Activated CD8-positive, alpha-beta memory T cell treated with anti-CD3 and anti-CD28 coated beads, Interleukin-2, amount 50 U/mL, for 4 hours (primary cell): ENCODE measurements around the gene CHAMP1.

Source experiments
- DNase-seq: peaks from one replicate; pipeline ENCODE4 v3.0.0-alpha.2; 2020

CHAMP1 gene, protein sequence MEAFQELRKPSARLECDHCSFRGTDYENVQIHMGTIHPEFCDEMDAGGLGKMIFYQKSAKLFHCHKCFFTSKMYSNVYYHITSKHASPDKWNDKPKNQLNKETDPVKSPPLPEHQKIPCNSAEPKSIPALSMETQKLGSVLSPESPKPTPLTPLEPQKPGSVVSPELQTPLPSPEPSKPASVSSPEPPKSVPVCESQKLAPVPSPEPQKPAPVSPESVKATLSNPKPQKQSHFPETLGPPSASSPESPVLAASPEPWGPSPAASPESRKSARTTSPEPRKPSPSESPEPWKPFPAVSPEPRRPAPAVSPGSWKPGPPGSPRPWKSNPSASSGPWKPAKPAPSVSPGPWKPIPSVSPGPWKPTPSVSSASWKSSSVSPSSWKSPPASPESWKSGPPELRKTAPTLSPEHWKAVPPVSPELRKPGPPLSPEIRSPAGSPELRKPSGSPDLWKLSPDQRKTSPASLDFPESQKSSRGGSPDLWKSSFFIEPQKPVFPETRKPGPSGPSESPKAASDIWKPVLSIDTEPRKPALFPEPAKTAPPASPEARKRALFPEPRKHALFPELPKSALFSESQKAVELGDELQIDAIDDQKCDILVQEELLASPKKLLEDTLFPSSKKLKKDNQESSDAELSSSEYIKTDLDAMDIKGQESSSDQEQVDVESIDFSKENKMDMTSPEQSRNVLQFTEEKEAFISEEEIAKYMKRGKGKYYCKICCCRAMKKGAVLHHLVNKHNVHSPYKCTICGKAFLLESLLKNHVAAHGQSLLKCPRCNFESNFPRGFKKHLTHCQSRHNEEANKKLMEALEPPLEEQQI

DNA sequence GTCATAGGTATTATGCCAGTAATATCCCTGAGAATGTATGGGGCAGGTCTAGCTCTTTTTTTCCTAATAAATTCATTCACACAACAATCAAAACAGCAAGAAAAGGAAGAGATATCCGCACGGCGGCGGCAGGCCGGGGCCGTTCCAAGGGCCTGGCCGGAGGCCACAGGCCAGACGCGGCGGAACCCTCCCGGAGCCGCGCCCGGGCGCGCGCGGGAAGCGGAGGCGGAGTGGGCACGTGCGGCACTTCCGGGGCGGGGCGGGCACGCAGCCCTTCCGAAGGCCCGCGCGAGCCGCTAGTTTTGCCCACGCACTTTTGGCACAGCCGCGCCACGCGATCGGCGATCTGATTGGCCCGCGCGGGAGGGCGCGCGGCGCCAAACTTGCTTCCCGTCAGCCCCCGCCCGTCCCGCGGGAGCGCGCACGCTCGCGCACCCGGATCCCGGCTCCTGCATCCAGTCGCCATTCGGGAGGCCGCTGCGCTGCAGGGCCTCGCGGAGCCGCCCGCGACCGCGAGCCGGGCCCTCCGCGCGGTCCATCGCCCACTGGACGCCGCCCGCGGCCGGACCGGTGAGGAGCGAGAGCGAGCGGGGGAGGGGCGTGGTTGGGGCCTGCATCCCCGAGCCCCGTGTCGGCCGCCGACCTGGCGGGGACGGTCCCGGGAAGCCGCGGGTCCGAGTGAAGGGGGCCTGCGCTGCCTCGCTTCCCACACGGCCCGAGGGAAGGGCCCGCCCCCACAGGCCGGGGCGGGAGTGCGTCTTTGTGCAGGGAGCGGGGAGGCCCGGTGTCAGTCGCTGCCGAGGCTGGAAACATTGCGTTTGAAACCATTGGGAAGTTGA is at the start of gene CHAMP1:
Gene CHAMP1 (plus strand): TSS at position 430 of the 839 bp plus-strand sequence. CDS start 9,340 bp downstream, outside the sequence.
- DNase-seq, result peak; percentile 90

GRCh38 chr13:114264886-114265611 is 49.3 kb upstream of the CHAMP1 start:
- DNase-seq, result no peak

GRCh38 chr13:114266241-114266640 is 48.1 kb upstream of the CHAMP1 start:
- DNase-seq, result no peak

GRCh38 chr13:114268344-114269280 is 45.7 kb upstream of the CHAMP1 start:
- no peak for DNase-seq

GRCh38 chr13:114269281-114269770 is 45.0 kb upstream of the CHAMP1 start:
- DNase-seq, result no peak

- no peak for DNase-seq
Measured at GRCh38 chr13:114272977-114273376, 41.3 kb upstream of the CHAMP1 start.

DNA sequence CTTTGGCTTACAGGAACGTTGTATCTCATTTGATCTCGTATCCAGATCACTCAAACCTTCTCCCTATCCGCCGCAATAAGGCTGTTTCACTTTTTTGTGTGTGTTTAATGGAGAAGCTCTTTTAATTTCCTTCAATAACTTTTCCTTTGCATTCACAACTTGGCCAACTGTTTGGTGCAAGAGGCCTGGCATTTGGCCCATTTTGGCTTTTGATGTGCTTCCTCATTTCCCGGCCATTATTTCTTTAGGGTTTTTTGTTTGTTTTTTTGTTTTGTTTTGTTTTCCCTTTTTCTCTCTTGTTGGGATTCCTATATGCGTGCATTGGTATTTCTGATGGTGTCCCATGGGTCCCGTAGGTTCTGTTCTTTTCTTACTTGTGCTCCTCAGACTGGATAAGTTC is 39.0 kb upstream of the CHAMP1 start:
- DNase-seq, result no peak

- DNase-seq, result no peak
Measured at GRCh38 chr13:114279146-114279545, 35.2 kb upstream of the CHAMP1 start.

DNA sequence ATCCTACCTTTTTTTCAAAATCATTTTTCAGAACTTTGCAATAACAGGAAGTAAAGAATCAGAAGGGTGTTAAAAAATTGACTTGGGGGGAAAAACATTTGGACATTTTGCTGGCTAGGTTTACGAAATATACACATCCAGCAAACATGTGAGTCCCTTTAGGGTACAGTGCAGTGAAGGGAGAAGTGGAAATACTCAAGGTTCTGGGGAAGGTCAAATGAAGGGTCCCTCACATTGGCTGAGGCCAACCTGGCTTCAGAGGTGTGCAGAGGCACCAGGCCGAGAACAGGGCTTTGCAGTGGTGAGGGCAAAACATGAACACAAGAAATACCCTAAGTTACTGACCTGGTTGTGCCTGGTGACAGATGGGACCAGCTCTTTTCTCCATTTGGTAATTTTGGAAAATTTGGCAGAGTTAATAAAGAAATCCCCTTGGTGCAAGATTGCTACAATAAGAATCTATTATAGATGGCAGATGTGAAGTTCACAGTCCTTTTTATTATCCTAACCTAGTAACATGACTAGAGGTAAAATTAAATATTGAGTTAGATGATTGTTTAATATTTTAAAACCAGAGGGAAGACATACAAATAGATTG is 34.4 kb upstream of the CHAMP1 start:
- DNase-seq, result no peak

DNA sequence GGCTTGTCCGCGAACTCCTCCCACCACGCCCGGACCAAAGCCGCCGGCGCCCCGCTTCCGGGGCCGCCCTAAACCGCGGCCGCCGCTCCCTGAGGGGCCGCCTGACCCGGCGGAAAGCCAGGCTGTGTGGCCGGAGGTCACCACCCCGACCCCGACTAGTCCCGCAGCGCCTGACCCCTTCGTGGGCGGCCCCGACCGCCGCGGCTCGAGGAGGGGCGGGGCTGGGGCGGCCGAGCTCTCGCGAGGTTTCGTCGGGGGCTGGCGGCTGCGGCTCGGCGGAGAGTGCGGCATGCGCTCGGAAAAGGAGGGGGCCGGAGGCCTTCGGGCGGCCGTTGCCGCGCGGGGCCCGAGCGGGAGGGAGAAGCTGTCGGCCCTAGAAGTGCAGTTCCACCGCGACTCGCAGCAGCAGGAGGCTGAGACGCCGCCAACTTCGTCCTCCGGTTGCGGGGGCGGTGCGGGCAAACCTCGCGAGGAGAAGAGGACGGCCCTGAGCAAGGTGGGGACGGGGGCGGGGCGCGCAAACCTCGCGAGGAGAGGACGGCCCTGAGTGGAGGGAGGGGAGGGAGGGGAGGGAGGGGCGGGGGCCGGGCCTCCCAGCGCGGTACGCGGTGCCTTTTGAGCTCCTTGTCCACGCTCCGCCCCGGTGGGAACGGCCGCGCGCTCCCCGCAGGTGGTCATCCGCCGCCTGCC is 32.8 kb upstream of the CHAMP1 start, which contains the start of gene UPF3A:
Gene UPF3A (plus strand): TSS at position 251 of the 690 bp plus-strand sequence. CDS start 39 bp downstream, at position 290.
- DNase-seq, result peak; percentile 85

DNA sequence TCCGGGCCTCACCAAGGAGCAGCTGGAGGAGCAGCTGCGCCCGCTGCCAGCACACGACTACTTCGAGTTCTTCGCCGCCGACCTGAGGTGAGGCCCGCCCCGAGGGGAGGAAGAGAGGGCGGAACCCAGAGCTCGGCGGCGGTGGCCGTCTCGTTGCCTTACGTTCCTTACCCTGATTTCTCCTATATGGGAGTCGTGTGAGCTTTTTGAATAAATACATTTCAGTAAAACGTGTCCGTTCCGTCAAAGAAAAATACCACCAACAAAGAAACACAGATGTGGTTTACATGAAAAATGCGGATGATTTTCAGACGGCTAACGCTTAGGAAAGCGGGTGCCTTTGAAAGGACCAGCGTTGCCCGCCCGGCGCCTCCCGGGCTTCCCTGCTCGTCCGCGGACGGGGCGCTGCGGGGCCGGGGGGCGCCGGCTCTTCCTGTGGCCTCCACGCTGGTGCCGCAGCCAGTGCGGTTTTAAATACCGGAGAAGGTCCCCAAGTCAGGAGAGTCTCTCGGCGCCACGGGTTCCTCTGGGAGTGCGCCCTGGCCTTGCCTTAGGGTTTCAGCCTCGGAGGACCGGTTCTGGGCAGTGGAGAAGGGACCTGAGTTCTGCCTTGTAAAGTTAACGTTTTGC is 32.1 kb upstream of the CHAMP1 start:
- DNase-seq, result peak; percentile 66

GRCh38 chr13:114283576-114283975 is 30.7 kb upstream of the CHAMP1 start:
- no peak for DNase-seq

- DNase-seq, result no peak
Measured at GRCh38 chr13:114284680-114285079, 29.6 kb upstream of the CHAMP1 start.

- DNase-seq, result no peak
Measured at GRCh38 chr13:114285166-114285808, 29.0 kb upstream of the CHAMP1 start.

- DNase-seq, result no peak
Measured at GRCh38 chr13:114286808-114287207, 27.5 kb upstream of the CHAMP1 start.

DNA sequence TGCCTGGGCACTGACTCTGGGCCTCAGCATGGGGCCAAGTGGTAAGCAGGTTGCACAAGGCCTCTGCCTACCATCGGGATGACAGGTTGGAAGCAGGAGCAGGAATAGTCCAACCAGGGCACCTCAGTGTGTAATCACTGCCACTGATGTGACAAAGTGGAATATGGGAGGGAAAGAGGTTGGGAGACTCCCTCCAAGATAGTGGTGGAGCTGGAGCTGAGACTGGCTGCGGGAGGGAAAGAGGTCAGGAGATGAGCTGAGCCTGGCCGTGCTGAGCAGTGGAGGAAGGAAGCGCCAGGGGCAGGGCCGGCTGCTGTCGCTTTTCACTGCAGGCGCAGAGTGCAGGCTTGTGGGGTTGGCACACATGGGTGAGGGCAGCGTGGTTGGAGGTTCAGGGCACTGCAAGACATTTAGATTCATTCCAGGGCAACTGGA is 26.1 kb upstream of the CHAMP1 start:
- DNase-seq, result no peak

DNA sequence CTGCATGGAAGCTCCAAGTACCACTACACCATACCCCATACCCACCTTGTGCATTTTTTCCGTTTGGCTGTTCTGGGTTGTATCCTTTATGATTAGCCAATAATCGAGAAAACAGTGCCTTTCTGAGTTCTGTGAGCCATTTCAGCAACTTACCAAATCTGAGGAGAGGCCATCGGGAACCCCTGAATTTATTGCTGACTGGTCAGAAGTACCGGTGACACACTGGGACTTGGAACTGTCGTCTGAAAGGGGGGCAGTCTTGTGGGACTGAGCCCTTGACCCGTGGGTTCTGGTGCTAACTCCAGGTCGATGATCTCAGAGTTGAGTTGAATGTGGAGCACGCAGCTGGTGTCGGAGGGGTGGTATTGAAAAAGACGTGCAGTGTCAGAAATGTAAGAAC is 17.9 kb upstream of the CHAMP1 start:
- no peak for DNase-seq

DNA sequence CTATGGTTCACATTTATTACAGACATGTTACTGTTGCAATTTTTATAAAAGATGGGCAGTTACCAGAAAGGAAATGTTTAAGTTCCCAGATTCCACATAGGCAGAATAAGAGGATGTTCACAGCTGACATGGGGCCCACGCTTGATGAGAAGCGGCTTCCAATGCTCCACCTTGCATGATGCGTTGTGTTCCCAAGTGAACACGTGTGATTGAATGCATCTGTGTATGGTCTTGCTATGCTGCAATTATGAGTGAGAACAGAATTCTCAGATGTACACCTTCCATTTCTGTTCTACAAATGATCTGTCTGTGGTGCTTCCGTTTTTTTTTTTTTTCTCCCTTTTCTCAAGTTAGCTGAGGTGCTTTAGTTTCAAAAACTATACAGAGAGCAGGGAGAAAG is 17.4 kb upstream of the CHAMP1 start:
- no peak for DNase-seq

- DNase-seq, result no peak
Measured at GRCh38 chr13:114298866-114299265, 15.4 kb upstream of the CHAMP1 start.
